ENCODE data around the gene ULBP1.
"Not testable (repeated sequence)": the region's sequence is repeated elsewhere in the genome, so short reads cannot be mapped to it uniquely, and the experiment has no call there.

The ULBP1 gene

DNA sequence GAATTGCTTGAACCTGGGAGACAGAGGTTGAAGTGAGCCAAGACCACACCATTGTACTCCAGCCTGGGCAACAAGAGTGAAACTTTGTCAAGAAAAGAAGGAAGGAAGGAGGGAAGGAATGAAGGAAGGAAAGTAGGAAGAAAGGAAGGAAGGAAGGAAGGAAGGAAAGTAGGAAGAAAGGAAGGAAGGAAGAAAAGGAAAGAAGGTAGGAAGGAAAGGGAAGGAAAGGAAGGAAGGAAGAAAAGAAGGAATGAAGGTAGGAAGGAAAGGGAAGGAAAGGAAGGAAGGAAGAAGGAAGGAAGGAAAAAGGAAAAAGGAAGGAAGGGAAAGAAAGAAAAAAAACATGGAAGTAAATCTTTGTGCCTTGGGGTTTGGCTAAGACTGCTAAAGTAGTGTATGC is 11.7 kb downstream of the ULBP1 start:
- no peak for DNase-seq (ENCODE audit: low read depth in 2 of 2)

DNA sequence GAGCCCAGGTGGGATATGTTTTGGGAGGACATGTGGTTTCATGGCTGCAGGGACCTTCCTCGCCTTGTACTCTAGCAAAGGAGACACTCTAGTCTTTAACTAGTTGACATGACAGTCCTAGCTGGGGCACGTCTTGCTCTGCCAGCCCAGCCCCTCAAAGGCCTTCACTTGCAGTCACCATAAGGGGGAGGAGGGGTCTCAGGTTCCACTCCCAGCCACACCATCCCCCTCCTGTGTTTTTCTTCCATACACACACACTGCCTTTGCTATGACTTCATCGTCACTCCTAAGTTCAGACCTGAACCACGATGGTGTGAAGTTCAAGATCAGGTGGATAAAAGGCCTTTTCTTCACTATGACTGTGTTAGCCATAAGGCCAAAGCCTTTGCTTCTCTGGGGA is 13.5 kb downstream of the ULBP1 start:
- no peak for DNase-seq (ENCODE audit: low read depth in 2 of 2)

DNA sequence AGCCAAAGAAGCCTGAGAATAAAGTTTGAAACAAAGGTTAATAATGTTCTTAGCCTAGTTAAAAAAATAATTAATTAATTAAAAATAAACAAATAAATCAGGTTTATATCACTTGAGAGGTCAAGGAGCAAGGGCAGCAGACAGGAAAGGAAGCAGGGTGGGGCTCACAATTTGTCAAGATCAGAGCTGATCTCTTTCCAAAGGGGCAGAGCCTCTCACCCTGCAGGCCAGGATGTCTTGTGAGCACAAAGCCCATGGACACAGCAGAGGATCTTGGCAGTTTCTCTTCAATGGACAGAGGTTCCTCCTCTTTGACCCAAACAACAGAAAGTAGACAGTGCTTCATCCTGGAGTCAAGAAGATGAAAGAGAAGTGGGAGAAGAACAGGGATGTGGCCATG is 14.9 kb downstream of the ULBP1 start:
- no peak for DNase-seq (ENCODE audit: low read depth in 2 of 2)

DNA sequence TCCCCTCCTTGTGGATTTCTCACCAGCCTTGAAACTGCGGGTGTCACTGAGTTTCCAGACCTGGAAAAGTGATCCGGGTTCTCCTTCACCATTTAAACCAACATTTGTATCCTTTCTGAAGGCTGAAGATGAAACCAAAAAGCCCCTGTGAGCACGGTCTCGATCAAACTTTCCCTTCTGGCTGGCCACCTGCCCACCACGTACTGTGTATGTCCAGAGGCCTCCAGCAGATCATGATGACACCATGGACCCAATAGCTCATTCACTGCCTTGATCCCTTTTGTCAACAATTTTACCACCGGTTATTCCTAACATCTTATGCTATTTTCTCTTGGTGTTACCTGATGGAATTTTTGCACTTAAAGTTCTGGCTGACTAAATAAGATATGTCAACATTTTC is 15.6 kb downstream of the ULBP1 start:
- no peak for DNase-seq (ENCODE audit: low read depth in 2 of 2)

DNA sequence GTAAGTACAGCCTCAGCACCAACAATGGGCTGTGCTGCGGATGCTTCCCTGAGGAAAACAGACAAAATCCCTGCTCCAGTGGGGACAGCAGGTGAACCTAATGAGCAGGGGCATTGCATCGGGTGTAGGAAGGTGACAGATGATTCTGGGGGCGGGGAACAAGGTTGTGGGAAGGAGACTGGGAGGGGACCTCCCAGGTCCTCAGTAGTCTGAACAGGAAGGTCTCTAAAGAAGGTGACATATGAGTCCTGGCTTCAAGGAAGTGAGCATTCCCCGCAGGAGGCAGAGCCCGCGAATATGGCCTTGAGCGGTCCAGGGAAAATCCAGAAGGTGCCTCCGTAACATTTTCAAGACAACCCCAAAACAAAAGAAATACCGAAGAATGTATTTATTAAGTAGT is 19.4 kb downstream of the ULBP1 start:
- DNase-seq (ENCODE audit: low read depth in 2 of 2): no peak

DNA sequence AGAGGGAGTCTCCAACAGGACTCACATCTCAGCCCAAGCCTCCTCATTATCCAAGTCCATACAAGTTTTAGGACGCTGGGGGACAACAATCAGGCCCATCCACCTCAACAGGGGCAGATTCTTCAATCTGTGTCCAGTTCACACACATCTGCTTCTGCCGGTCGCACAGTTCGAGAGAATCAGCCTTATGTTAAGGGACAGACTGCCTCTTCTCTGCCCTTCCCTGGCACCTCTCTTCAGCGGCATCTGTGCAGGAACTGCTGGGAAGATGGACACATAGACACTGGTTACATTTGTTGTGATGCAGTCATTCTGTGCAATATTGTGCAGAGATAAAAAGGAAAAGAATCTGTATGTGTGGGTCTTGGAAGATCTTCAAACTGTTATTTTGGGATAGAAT is 21.0 kb downstream of the ULBP1 start:
- no peak for DNase-seq (ENCODE audit: low read depth in 2 of 2)

DNA sequence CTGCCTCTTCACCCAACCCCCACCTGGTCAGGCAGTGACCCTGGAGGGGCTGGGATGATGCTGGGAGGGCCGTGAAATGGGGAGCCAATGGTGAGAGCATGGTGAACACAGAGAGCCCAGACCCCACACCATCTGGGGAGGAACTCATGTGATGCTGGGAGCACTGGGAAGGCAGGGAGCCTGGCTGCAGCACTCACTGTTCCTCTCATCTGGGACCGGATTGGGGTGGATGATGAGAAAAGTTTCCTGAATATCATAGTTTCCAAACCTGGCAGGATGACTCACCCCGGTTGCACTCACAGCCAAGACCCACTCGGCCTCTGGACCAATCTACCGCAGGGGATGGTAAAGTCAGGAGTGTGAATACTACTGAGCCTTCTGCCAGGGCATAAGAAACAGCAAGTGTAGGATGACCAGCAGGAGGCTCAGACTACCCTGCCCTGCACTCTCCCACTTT is 21.8 kb downstream of the ULBP1 start:
- no peak for DNase-seq (ENCODE audit: low read depth in 2 of 2)

DNA sequence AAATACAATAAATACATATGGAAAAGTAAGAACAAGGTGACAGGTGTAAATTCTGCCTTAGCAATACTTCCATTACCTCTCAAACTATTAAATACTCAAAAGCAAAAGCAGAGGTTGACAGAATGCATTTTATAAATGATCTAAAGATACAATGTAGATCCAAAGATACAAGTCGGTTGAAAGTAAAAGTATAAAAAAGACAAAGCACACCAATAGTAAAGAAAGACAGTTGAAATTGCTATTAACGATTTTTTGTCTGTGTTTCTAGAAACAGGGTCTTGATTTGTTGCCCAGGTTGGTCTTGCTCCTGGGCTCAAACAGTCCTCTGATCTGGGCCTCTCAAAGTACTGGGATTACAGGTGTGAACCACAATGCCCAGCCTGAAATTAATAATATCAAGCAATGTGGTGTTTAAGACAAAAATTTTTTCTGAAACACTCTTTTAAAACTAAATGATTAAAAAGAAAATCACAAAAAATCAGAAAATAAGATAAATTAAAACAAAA is 23.9 kb downstream of the ULBP1 start:
- no peak for DNase-seq (ENCODE audit: low read depth in 2 of 2)

DNA sequence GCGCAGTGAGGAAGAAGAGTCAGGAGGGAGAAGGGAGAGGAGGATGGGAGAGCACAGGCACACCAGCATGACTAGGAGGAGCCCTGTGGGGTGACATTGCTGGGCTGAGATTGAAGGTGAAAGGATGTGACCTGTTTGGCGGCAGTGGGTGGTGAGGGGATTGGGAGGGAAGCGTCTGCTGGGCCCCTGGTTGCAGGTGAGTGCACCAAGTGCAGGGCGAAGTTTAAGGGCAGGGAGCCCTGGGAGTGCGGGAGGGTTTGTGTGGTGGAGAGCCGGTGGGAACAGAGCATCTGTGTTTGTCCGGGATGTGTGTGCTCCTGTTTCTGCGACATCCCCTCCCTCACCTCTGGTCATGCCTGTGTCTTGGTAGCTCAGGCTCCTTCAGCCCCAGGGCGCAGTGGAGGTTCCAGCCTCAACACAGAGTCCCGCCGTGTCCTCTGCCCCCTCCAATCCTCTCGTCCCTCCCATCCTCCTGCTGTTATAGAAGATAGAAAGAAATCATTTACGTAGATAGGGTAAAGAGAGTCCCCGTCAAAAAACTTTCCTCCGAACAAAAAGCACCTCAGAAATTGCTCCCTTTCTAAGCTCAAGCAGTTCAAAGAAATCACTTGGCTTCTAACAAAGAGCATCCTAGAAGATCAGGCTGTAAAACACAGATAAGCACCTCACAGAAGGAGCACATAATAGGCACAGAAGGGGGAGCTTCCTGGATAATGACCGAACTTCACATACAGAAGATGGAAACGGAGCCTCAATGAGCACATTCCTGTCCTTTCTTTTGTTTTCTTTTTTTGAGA is 25.0 kb downstream of the ULBP1 start:
- DNase-seq (ENCODE audit: low read depth in 2 of 2): no peak

DNA sequence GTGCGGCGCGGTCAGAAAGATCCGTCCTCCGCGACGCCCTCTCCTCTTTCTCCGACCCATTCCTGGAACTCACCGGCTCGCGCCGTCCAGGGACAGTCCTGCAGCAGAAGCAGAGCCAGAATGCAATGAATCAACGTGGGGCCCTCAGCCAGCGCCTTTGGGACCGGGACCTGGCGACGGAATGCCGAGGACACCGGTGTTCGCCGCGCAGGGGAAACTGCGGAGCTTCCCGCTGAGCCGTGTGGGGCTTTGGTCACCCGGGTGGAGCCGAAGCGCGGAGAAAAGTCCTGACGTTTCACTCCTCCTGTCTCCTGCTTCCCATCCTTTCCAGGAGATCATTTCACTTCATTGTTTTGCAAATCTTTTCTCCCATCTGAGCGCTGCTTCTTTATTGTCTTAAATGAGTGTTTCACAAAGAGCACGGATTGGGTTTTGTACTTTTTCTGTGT is 26.5 kb downstream of the ULBP1 start:
- DNase-seq (ENCODE audit: low read depth in 2 of 2): no peak

DNA sequence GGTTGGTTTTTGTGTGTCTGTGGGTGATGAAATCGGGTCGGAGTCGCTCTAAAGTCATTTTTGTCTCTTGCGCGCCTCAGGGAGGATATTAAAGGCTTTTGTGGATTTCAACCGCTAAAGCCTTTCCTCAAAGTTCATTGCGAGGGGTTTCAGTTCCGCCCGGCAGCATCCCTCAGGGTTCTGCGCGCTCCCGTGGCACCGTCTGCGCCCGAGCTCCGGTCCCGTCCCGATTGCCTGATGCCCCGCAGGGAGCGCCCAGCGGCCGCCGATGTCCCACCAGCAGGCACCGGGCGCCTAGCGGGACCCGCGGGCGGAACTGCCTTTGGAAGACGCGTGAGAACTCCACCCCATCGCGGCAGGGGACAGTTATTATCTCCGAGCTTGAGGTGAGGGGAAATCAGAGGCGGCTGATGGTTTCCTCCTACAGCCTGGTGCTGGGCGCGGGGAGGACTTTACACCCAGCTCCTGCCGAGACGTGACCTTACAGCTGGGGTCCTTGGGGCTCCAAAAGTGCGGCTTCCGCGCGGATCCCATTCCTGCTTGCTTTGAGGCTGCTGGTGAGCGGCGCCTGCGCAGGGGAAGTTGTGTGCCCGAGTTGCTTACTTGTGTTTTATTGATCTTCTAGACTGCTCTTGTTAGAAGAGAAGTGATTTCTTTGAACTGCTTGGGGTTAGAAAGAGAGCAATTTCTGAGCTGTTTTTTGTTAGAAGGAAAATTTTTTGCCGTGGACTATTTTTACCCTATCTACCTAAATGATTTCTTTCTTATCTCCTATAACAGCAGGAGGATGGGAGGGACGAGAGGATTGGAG is 27.1 kb downstream of the ULBP1 start:
- no peak for DNase-seq (ENCODE audit: low read depth in 2 of 2)

DNA sequence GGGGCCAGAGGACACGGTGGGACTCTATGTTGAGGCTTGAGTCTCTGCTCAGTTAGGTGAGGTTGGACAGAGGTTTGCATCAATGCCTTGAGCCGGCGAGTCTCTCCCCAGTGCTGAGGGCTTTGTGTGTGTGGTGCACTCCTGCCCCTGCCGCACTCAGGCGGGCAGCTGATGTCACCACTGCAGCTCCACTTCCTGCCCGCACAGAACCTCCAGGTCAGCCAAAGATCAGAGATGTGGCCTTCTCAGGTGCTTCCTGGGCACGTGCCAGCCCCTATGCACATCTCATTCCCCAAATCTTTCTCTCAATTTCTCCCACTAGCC is 27.7 kb downstream of the ULBP1 start:
- DNase-seq (ENCODE audit: low read depth in 2 of 2): not testable (repeated sequence)

DNA sequence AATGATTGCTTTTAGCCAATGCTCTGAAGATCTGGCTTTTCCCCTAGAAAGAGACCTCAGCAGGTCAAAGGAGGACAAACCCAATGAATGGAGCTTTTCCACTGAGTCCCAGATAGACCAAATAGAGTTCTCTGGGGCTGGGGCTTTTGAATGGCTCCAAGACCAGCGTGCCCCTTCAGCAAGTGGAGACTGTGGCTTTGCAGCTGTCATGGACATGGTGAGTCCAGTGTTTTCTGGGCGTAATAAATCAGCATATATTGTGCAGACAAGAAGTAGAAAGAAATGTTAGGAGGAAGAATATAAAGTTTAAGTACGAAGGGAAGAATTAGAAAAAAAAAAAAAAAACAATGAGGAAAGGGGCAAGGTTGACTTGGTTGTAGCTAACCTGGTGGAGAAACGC is 28.1 kb downstream of the ULBP1 start:
- no peak for DNase-seq (ENCODE audit: low read depth in 2 of 2)

DNA sequence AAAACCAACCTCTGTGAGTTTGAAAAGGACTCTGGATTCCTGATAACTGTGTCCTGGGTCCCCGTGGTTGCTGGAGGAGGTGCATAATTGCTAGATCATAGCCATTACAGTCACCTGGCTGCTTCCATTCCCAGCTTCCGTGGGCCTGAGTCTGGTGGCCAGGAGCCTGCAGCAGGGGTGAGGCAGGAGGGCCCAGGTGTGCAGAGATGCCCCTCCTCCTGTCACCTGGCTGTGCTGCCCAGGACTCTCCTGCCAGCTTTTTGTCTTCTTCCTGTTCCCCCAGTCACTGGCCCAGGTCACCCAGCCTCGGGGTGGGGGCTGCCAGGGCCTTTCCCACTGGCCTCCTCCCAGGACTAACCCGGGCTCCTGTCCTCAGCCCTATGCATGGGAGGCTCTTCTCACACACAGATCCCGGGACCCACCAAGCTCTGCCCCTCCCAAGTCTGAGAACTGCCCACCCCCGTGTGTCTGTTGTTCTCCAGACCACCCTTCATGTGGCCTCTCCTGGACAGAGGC is 31.6 kb downstream of the ULBP1 start:
- DNase-seq (ENCODE audit: low read depth in 2 of 2): no peak

DNA sequence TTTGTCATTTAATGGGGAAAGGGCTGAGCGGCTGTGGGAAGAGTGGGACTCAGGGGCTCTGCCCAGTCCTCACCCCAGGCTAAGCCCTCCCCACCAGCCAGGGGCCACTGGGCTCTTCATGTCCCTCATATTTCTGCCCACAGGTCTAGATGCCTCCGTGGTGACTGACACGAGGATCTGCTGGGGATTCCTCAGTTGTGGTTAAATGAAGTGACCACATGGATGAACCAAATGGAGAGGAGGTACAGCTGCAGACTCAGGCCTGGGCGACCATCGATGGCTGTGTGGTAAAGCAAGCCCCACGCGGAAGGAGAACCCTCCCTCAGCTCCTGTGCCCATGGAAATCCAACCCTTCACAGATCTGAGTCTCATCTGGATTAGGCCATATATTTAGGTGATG is 32.2 kb downstream of the ULBP1 start:
- no peak for DNase-seq (ENCODE audit: low read depth in 2 of 2)

DNA sequence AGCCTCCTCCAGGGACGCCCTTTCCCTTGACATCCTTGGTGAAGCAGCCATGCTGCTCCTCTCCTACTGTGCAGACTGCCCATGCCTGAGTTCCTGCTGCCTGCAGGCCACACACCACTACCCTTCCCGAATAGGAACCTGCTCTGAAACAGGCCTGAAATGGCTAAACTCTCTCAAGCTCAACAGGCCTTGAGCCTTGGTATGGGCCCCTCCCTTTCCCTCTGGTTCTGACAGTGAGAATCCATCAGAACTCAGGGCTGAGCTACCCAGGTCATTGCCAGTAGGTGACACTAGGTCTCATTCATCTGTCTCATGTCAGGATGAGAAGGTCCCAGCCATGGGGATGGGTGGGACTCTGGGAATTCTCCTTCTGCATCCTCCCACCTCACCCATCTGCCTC is 35.9 kb downstream of the ULBP1 start:
- no peak for DNase-seq (ENCODE audit: low read depth in 2 of 2)

DNA sequence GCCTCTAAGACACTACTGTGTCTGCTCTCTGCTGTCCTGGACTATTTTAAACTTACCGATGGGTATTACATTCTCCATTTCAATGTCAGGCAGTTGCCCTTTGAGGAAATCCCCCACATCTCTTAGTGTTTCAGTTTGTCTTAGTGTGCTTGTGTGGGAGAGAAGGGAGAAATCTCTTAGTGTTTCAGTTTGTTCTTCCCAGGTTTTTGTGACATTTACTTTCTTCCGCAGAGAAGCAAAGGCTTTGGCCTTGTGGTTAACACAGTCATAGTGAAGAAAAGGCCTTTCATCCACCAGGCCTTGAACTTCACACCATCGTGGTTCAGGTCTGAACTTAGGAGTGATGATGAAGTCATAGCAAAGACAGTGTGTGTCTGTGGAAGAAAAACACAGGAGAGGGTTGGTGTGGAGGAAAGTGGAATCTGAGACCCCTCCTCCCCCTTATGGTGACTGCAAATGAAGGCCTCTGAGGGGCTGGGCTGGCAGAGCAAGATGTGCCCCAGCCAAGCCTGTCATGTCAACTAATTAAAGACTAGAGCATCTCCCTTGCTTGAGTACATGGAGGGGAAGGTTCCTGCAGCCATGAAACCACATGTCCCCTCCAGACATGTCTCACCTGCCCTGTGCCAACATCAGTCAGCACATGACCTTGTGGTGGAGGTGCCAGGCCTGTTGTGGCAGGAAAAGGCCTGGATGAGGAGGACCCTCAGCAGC is 37.7 kb downstream of the ULBP1 start:
- no peak for DNase-seq (ENCODE audit: low read depth in 2 of 2)

DNA sequence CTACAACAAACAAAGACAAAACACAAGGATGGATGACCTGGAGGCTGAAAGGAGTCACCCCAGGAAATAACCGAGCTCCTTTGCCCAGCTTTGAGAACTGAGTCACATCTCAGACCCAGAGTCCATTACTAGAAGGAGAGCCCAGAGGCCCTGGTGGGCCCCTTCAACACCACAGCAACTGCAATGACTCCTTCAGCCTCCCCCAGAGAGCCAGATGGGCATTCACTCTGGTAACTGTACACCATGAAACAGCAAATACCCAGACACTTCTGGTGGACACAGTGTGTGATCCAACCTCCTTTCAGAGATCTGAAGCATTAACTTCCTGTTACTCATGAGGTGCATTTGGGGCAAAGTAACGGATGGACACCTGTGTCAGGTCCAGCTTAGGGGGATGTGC is 39.0 kb downstream of the ULBP1 start:
- DNase-seq (ENCODE audit: low read depth in 2 of 2): no peak

DNA sequence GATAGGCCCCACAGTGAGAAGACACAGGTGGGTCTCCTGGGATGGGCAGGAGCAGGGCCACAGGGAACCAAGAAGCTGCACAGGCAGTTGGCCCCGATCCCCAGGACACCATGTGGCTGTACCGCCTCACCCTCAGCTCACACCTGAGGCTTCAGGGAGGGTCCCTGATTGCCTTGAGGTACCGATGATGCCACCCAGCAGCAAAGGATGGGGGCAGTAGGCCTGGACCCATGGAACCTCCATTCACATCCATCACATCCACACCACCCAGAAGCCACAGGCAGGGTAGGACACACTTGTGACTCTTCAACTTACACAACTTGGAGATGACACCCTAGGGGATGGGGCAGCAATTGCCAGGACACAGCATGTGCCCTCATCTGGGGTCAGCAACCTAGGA is 39.9 kb downstream of the ULBP1 start:
- DNase-seq (ENCODE audit: low read depth in 2 of 2): not testable (repeated sequence)

DNA sequence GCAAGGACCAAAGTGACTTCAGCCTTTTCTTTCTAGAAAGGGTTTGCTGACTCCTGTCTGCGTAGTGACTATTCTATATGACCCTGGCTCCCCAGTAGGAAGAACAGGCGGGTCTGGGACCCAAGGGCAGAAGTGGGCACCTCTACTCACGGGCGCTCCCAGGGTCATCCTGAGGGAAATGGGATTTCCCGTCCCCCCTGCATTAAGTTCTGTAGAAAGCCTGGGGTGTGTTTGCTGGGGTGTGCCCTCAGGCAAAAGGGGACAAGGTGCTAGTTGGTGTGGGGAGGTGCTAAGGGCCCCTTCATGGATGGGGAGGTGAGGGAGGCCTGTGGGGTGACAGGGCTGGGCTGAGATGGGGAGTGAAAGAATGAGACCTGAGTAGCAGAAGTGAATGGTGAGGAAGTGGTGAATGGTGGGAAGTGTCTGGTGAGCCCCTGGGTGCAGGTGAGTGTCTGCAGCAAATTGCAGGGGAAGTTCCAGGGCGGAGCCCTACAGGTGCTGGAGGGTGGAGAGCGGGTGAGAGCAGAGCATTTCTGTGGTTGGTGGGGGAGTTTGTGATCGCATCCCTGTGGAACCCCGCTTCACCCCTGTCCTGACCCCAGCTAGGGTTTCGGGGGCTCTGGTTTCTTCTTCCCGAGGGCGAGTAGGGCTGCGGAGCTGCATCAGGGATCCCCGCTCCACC is 40.5 kb downstream of the ULBP1 start:
- no peak for DNase-seq (ENCODE audit: low read depth in 2 of 2)
